Muscle layer of duodenum (tissue), 2 donors: ENCODE data around the gene FLT4.
"Not testable (repeated sequence)": the region's sequence is repeated elsewhere in the genome, so short reads cannot be mapped to it uniquely, and the experiment has no call there.

Experiments
- H3K27ac ChIP-seq: one replicate; pipeline ENCODE4 v1.7.0; 2013; ENCODE audit warnings: mild to moderate bottlenecking, low read length
- H3K27me3 ChIP-seq: one replicate; pipeline ENCODE4 v1.7.0; 2013; ENCODE audit warnings: low read depth, mild to moderate bottlenecking, control low read depth, low read length
- H3K36me3 ChIP-seq, 2 donors: one replicate each; pipeline ENCODE4 v1.7.0; 2013; ENCODE audit warnings: low read length in 2 of 2, control low read depth in 1 of 2, mild to moderate bottlenecking in 1 of 2; ENCODE audit not compliant: insufficient read depth in 2 of 2, control insufficient read depth in 1 of 2
- H3K4me1 ChIP-seq, 2 donors: one replicate each; pipeline ENCODE4 v1.7.0; 2013; ENCODE audit warnings: low read length in 2 of 2, mild to moderate bottlenecking in 2 of 2, control low read depth in 1 of 2, moderate library complexity in 1 of 2; ENCODE audit not compliant: insufficient read depth in 2 of 2, control insufficient read depth in 1 of 2
- H3K4me3 ChIP-seq, 2 donors: one replicate each; pipeline ENCODE4 v1.7.0; 2013; ENCODE audit warnings: low read length in 2 of 2, low read depth in 1 of 2, mild to moderate bottlenecking in 1 of 2
- H3K9me3 ChIP-seq, 2 donors: one replicate each; pipeline ENCODE4 v1.7.0; 2013; ENCODE audit warnings: low read length in 2 of 2, control low read depth in 1 of 2, mild to moderate bottlenecking in 1 of 2; ENCODE audit not compliant: control insufficient read depth in 1 of 2
- donor health status: healthy.

FLT4 gene

DNA sequence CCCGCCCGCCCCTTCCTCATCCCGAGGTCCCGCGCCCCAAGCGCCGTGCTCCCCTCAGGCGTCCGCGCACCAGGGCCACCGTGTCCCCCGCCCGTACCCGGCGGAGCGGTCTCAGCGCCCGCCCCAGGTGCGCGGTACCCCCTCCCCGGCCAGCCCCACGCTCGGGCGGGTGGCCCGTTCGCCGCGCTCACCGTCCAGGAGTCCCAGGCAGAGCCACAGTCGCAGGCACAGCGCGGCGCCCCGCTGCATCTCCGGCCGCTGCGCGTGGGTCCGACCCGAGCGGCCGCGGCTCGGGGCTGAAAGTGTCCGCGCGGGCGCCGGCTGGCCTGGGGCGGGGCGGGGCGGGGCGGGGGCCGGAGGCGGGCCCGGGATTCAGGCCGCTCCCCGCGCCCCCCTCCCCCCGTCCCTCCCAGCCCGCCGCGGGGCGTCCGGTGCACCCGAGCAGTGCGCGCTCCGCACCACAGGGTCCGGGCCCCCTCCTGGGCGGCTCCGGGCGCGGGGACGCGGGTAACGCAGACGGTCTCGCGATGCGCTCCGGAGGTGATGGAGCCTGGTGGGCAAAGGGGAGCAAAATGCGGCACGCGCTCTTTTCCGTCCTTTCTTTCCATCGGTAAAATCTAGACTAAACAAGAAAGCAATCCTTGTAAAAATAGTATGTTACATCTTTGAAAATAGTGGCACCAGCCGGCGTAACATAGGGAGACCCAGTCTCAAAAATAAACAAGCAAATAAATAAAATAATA is at the start of gene FLT4:
FLT4 (minus strand) TSS at position 304 of the 743 bp plus-strand sequence; CDS start at position 249, 55 bp downstream.
- Histone ChIP-seq H3K27ac (no peak within 1 kb of the TSS), H3K36me3 (no peaks in the 10 kb centered on the region), H3K4me1 (peaks cover 0 to 16% of the 10 kb centered on the region in 2 donors), H3K27me3 (peaks cover 16% of the 10 kb centered on the region), H3K4me3 (peak within 1 kb of the TSS; percentile 30 to 60), H3K9me3 (no peaks in the 10 kb centered on the region)

GRCh38 chr5:180699042-180699441 is 49.6 kb upstream of the FLT4 start:
- Histone ChIP-seq H3K4me1 (no peaks in the 10 kb centered on the region), H3K36me3 (no peaks in the 10 kb centered on the region), H3K4me3 (no peak overlapping the region), H3K27me3 (no peaks in the 10 kb centered on the region), H3K27ac (no peak overlapping the region), H3K9me3 (no peaks in the 10 kb centered on the region)

GRCh38 chr5:180696116-180696515 is 46.7 kb upstream of the FLT4 start:
- Histone ChIP-seq H3K27ac (no peak overlapping the region), H3K9me3 (no peaks in the 10 kb centered on the region), H3K27me3 (no peaks in the 10 kb centered on the region), H3K4me3 (no peak overlapping the region), H3K36me3 (no peaks in the 10 kb centered on the region), H3K4me1 (no peaks in the 10 kb centered on the region)

DNA sequence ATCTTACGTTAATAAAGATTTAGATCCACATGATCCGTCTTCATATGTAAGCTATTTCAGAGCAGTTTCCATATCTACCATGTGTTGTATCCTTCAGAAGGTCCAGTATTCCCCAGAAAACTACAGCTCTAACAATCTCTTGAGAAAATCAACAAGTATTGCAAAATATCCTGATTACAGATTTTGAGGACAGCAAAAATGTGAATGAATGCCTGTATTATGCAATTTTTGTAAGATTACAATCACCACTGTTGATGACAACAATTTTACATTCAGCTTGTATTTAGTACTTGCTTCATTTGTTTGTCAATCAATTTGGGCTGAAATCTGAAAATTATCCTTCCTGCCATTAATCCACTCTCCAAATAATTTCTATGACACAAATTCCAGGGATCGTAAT is 43.0 kb upstream of the FLT4 start:
- H3K9me3 ChIP-seq, result no peaks in the 10 kb centered on the region
- H3K36me3 ChIP-seq, result no peaks in the 10 kb centered on the region
- no peak overlapping the region for H3K4me3 ChIP-seq
- H3K27me3 ChIP-seq, result no peaks in the 10 kb centered on the region
- H3K27ac ChIP-seq, result no peak overlapping the region
- H3K4me1 ChIP-seq, result no peaks in the 10 kb centered on the region

GRCh38 chr5:180691046-180691445 is 41.6 kb upstream of the FLT4 start:
- Histone ChIP-seq H3K4me1 (no peaks in the 10 kb centered on the region), H3K27me3 (no peaks in the 10 kb centered on the region), H3K27ac (no peak overlapping the region), H3K36me3 (no peaks in the 10 kb centered on the region), H3K9me3 (no peaks in the 10 kb centered on the region), H3K4me3 (no peak overlapping the region)

DNA sequence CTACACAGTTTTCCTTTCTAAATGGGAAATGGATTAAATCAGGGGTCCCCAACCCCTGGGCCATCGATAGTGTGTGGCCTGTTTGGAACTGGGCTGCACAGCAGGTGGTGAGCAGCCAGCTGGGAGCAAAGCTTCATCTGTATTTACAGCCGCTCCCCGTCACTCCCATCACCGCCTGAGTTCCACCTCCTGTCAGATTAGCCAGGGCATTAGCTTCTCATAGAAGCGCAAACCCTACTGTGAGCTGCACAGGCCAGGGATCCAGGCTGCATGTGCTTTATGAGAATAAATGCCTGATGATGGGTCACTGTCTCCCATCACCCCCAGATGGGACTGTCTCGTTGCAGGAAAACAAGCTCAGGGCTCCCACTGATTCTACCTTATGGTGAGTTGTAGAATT is 41.2 kb upstream of the FLT4 start:
- Histone ChIP-seq H3K9me3 (no peaks in the 10 kb centered on the region), H3K27me3 (no peaks in the 10 kb centered on the region), H3K36me3 (no peaks in the 10 kb centered on the region), H3K4me3 (no peak overlapping the region), H3K4me1 (no peaks in the 10 kb centered on the region), H3K27ac (no peak overlapping the region)

DNA sequence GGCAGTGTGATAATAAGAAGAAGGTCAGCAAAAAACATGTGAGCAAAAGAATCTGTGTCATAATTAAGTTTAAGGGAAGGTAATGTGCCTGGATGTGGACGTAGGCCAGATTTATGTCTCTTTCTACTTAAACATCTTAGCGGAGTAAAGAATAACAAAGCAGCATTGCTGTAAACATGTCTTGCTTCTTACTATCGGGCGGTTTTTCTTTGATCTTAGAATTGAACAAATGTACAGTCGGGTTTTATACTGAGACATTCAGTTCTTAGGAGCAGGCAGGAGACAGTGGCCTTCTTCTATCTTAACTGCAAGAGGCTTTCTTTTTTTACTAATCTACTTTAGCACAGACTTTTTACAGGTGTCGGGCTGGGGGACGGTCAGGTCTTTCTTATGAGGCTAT is 40.4 kb upstream of the FLT4 start:
- no peak overlapping the region for H3K4me3 ChIP-seq
- no peaks in the 10 kb centered on the region for H3K9me3 ChIP-seq
- no peaks in the 10 kb centered on the region for H3K36me3 ChIP-seq
- no peak overlapping the region for H3K27ac ChIP-seq
- H3K4me1 ChIP-seq, result no peaks in the 10 kb centered on the region
- H3K27me3 ChIP-seq, result no peaks in the 10 kb centered on the region

- H3K27ac ChIP-seq, result no peak overlapping the region
- no peaks in the 10 kb centered on the region for H3K4me1 ChIP-seq
- H3K27me3 ChIP-seq, result no peaks in the 10 kb centered on the region
- H3K36me3 ChIP-seq, result no peaks in the 10 kb centered on the region
- no peak overlapping the region for H3K4me3 ChIP-seq
- H3K9me3 ChIP-seq, result no peaks in the 10 kb centered on the region
Observed at GRCh38 chr5:180689071-180689694, 39.8 kb upstream of the FLT4 start.

GRCh38 chr5:180688330-180689070 is 39.1 kb upstream of the FLT4 start:
- no peaks in the 10 kb centered on the region for H3K4me1 ChIP-seq
- no peaks in the 10 kb centered on the region for H3K9me3 ChIP-seq
- H3K27me3 ChIP-seq, result no peaks in the 10 kb centered on the region
- H3K36me3 ChIP-seq, result no peaks in the 10 kb centered on the region
- H3K27ac ChIP-seq, result no peak overlapping the region
- H3K4me3 ChIP-seq, result no peak overlapping the region

GRCh38 chr5:180686799-180687198 is 37.4 kb upstream of the FLT4 start:
- not testable (repeated sequence) for H3K4me1 ChIP-seq, H3K4me3 ChIP-seq, H3K9me3 ChIP-seq, H3K27ac ChIP-seq, H3K27me3 ChIP-seq, H3K36me3 ChIP-seq

DNA sequence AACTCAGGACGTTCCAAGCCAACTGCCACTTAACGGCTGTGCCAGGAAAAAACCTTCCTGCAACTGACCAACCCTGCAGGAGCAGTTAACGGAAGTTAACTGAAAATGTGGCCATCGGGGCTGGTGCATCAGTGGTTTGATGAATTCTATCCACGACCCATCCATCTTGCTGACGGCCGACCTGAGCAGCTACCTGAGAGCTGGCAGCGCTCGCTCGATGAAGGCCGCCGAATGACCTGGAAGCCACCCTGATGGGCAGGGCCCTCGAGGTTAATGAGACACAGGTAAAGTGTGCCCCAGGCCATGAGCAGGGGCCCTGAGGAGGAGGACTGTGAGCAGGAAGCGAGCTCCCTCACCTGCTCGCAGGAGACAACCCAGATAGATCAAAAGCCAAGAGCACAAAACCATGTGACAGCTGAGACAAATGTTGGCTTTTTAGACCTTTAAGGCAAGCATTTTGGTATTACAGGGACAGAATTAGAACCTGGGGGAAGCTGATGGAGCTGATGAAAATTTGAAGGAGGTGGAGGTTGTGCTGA is 35.3 kb upstream of the FLT4 start:
- peaks cover 0 to 2% of the 10 kb centered on the region in 2 donors for H3K9me3 ChIP-seq
- no peaks in the 10 kb centered on the region for H3K27me3 ChIP-seq
- H3K4me1 ChIP-seq, result no peaks in the 10 kb centered on the region

More for the DNA sequence above, 35.3 kb upstream of the FLT4 start:
- Histone ChIP-seq H3K36me3 (no peaks in the 10 kb centered on the region), H3K27ac (no peak overlapping the region), H3K4me3 (no peak overlapping the region)
